HEK293 (cell line): Measurements from ENCODE around the gene PLXNA2.

ENCODE experiments used
- CTCF ChIA-PET: fragments of 350-600 bp; formaldehyde crosslinking; extraction: SDS; loops from one replicate; lab custom pipeline; 2021; ENCODE audit warnings: antibody characterized with exemption; lab: Yijun Ruan, JAX
- POLR2A ChIA-PET: fragments of 300-600 bp; formaldehyde crosslinking; extraction: SDS; loops from one replicate; lab custom pipeline; 2020; ENCODE audit warnings: antibody characterized with exemption, inconsistent platforms; lab: Yijun Ruan, JAX
- H3K27ac ChIP-seq: fragments of 200-500 bp; sonication (Bioruptor generic); 2 replicates; pipeline ENCODE4 v1.5.1; 2014; ENCODE audit warnings: low read depth, low read length, control low read depth, inconsistent platforms; ENCODE audit errors: extremely low read depth
- H3K36me3 ChIP-seq, 2 experiments: fragments of 200-500 bp in 1 of 2; sonication (Bioruptor generic) in 1 of 2; 1 replicate in 1 of 2; 2 replicates in 1 of 2; pipeline ENCODE4 v1.5.1; 2014 to 2017; ENCODE audit warnings: inconsistent platforms in 2 of 2, low read length in 2 of 2; ENCODE audit not compliant: control insufficient read depth in 2 of 2, insufficient read depth in 1 of 2
- H3K4me1 ChIP-seq: fragments of 200-500 bp; sonication (Bioruptor generic); 2 replicates; pipeline ENCODE4 v1.5.1; 2014; ENCODE audit warnings: mild to moderate bottlenecking, low read length, inconsistent platforms; ENCODE audit not compliant: control insufficient read depth, insufficient read depth
- H3K4me3 ChIP-seq: 2 replicates; pipeline ENCODE4 v1.5.1; 2011; ENCODE audit warnings: low read depth, mild to moderate bottlenecking, control low read depth, low read length, moderate library complexity
- H3K9me3 ChIP-seq: fragments of 200-500 bp; sonication (Bioruptor generic); 2 replicates; pipeline ENCODE4 v1.5.1; 2014; ENCODE audit warnings: low read depth, low read length, inconsistent platforms; ENCODE audit not compliant: control insufficient read depth, insufficient read depth
- INSM2 ChIP-seq: fragments of 450-650 bp; formaldehyde crosslinking; IDR thresholded peaks from 2 replicates; pipeline ENCODE4 v1.5.1; 2016; ENCODE audit warnings: missing biosample characterization, missing genetic modification characterization
- PRDM2 ChIP-seq: fragments of 450-650 bp; formaldehyde crosslinking; IDR thresholded peaks from 2 replicates; pipeline ENCODE4 v1.5.1; 2016; ENCODE audit warnings: missing biosample characterization, missing genetic modification characterization, borderline replicate concordance
- WT1 ChIP-seq: fragments of 450-650 bp; formaldehyde crosslinking; IDR thresholded peaks from 2 replicates; pipeline ENCODE4 v1.5.1; 2016; ENCODE audit warnings: missing biosample characterization, missing genetic modification characterization
- ZNF202 ChIP-seq: fragments of 450-650 bp; formaldehyde crosslinking; IDR thresholded peaks from 2 replicates; pipeline ENCODE4 v1.5.1; 2016; ENCODE audit warnings: missing biosample characterization, missing genetic modification characterization, borderline replicate concordance
- ZNF221 ChIP-seq: fragments of 450-650 bp; formaldehyde crosslinking; IDR thresholded peaks from 2 replicates; pipeline ENCODE4 v1.5.1; 2017; ENCODE audit warnings: missing biosample characterization, missing genetic modification characterization, borderline replicate concordance
- ZNF311 ChIP-seq: fragments of 450-650 bp; formaldehyde crosslinking; IDR thresholded peaks from 2 replicates; pipeline ENCODE4 v1.5.1; 2017; ENCODE audit warnings: missing biosample characterization, missing genetic modification characterization, borderline replicate concordance
- ZNF560 ChIP-seq: fragments of 450-650 bp; formaldehyde crosslinking; IDR thresholded peaks from 2 replicates; pipeline ENCODE4 v1.5.1; 2017; ENCODE audit warnings: missing biosample characterization, missing genetic modification characterization, borderline replicate concordance
- ZSCAN16 ChIP-seq: fragments of 450-650 bp; formaldehyde crosslinking; IDR thresholded peaks from 2 replicates; pipeline ENCODE4 v1.5.1; 2016; ENCODE audit warnings: missing biosample characterization, missing genetic modification characterization
- TF ChIP-seq, protein P1 (sequence below): fragments of 450-650 bp; formaldehyde crosslinking; IDR thresholded peaks from 2 replicates; pipeline ENCODE4 v1.5.1; 2016; ENCODE audit warnings: missing biosample characterization, missing genetic modification characterization
- TF ChIP-seq, protein P2 (sequence below): fragments of 450-650 bp; formaldehyde crosslinking; IDR thresholded peaks from 2 replicates; pipeline ENCODE4 v1.5.1; 2016; ENCODE audit warnings: missing biosample characterization, missing genetic modification characterization, borderline replicate concordance
- TF ChIP-seq, protein P3 (sequence below): fragments of 450-650 bp; formaldehyde crosslinking; IDR thresholded peaks from 2 replicates; pipeline ENCODE4 v1.5.1; 2016; ENCODE audit warnings: missing biosample characterization, missing genetic modification characterization, borderline replicate concordance

The PLXNA2 gene

DNA sequence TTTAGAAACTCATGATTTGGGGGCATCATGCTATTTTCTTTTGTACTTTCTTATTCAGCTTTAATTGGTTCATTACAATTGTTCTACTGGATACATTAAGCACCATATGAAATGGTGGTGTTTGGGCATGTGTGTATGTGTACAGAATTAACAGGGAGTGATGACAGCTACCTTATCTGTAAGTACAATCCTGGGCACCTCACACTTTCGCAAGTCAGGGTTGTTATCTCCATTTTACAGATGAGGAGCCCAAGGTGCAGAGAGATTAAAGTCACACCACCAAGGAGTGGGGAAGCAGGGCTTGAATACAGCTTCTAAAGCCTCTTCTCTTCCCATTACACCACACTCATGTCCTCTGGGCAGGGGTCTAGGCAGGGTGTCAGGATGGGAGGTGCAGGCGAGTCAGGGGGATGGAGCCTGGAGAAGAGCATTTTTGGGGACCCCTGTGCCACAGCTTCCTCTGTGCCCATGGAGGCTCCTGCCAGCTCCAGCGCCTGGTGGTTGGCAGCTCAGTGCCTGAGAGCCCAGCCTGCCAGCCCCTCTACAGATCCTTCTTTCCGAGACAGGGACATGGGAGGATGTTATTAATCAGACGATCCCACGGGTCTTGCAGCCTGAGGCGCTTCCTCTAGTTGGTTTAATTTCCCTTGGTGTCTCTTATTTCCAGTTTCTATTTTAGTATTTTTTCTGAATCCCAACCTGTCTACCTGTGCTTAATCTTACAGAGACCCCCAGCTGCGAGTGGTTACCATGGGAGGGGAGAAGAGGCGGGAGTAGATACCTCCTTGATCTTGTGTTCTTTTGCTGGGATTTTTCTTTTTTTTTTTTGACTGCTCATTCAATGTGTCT lies 207.0 kb downstream of the PLXNA2 start:
- H3K9me3 ChIP-seq = no peaks in the 10 kb centered on the region
- H3K4me3 ChIP-seq = no peak overlapping the region
- H3K4me1 ChIP-seq = no peaks in the 10 kb centered on the region
- H3K36me3 ChIP-seq = peaks cover 0 to 58% of the 10 kb centered on the region in 2 experiments; a peak in 1 of 3 replicates
- TF ChIP-seq ZSCAN16 (tag by site-specific recombination) (no peak), ZNF560 (tag by site-specific recombination) (no peak), WT1 (no peak), ZNF202 (tag by site-specific recombination) (no peak), ZNF221 (tag by site-specific recombination) (no peak), ZNF311 (tag by site-specific recombination) (no peak), INSM2 (no peak), PRDM2 (tag by site-specific recombination) (no peak)
- TF ChIP-seq, protein P1, sequence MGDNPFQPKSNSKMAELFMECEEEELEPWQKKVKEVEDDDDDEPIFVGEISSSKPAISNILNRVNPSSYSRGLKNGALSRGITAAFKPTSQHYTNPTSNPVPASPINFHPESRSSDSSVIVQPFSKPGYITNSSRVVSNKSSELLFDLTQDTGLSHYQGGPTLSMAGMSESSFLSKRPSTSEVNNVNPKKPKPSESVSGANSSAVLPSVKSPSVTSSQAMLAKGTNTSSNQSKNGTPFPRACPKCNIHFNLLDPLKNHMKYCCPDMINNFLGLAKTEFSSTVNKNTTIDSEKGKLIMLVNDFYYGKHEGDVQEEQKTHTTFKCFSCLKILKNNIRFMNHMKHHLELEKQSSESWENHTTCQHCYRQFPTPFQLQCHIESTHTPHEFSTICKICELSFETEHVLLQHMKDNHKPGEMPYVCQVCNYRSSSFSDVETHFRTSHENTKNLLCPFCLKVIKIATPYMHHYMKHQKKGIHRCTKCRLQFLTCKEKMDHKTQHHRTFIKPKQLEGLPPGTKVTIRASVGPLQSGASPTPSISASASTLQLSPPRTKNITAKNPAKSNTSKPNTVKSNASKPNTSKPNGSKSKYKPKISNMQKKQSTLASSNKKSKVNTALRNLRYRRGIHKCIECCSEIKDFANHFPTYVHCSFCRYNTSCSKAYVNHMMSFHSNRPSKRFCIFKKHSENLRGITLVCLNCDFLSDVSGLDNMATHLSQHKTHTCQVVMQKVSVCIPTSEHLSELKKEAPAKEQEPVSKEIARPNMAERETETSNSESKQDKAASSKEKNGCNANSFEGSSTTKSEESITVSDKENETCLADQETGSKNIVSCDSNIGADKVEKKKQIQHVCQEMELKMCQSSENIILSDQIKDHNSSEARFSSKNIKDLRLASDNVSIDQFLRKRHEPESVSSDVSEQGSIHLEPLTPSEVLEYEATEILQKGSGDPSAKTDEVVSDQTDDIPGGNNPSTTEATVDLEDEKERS = no peak
- TF ChIP-seq, protein P2, sequence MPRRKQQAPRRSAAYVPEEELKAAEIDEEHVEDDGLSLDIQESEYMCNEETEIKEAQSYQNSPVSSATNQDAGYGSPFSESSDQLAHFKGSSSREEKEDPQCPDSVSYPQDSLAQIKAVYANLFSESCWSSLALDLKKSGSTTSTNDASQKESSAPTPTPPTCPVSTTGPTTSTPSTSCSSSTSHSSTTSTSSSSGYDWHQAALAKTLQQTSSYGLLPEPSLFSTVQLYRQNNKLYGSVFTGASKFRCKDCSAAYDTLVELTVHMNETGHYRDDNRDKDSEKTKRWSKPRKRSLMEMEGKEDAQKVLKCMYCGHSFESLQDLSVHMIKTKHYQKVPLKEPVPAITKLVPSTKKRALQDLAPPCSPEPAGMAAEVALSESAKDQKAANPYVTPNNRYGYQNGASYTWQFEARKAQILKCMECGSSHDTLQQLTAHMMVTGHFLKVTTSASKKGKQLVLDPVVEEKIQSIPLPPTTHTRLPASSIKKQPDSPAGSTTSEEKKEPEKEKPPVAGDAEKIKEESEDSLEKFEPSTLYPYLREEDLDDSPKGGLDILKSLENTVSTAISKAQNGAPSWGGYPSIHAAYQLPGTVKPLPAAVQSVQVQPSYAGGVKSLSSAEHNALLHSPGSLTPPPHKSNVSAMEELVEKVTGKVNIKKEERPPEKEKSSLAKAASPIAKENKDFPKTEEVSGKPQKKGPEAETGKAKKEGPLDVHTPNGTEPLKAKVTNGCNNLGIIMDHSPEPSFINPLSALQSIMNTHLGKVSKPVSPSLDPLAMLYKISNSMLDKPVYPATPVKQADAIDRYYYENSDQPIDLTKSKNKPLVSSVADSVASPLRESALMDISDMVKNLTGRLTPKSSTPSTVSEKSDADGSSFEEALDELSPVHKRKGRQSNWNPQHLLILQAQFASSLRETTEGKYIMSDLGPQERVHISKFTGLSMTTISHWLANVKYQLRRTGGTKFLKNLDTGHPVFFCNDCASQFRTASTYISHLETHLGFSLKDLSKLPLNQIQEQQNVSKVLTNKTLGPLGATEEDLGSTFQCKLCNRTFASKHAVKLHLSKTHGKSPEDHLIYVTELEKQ = no peak
- TF ChIP-seq, protein P3, sequence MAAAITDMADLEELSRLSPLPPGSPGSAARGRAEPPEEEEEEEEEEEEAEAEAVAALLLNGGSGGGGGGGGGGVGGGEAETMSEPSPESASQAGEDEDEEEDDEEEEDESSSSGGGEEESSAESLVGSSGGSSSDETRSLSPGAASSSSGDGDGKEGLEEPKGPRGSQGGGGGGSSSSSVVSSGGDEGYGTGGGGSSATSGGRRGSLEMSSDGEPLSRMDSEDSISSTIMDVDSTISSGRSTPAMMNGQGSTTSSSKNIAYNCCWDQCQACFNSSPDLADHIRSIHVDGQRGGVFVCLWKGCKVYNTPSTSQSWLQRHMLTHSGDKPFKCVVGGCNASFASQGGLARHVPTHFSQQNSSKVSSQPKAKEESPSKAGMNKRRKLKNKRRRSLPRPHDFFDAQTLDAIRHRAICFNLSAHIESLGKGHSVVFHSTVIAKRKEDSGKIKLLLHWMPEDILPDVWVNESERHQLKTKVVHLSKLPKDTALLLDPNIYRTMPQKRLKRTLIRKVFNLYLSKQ (tag by site-specific recombination) = no peak
- ChIA-PET POLR2A (no interaction called here), CTCF (interaction anchor here (0.9 to 1.4 kb wide), 4 partner anchors 15 to 215 kb away, joined by 3 to 6 read pairs (median 4); no protein-coding TSS in a partner anchor)
- H3K27ac ChIP-seq = no peak overlapping the region
